ENCODE measurements around the gene C16orf89. TPM values are rescaled to one million over a fixed set of nuclear protein-coding genes. Genes with fewer than 3 reads are reported as not detected.

C16orf89 gene
- polyA plus RNA-seq, 3 donors from 2014 or later = not detected

GRCh38 chr16:5024632-5025031 is 41.1 kb downstream of the C16orf89 start:
- H3K27ac Mint-ChIP-seq = no peak overlapping the region
- H3K4me3 Mint-ChIP-seq = no peak overlapping the region
- H3K36me3 Mint-ChIP-seq = peaks cover 0 to 4% (median 4%) of the 10 kb centered on the region in 3 donors
- no peaks in the 10 kb centered on the region for H3K9me3 Mint-ChIP-seq
- peaks cover 0 to 2% of the 10 kb centered on the region in 2 donors for H3K4me1 Mint-ChIP-seq
- H3K27me3 Mint-ChIP-seq (ENCODE audit: low read depth in 3 of 3) = peaks cover 0 to 6% (median 4%) of the 10 kb centered on the region in 3 donors
- DNase-seq = no peak

GRCh38 chr16:5022521-5022920 is 43.2 kb downstream of the C16orf89 start:
- H3K27me3 Mint-ChIP-seq (ENCODE audit: low read depth in 3 of 3) = peaks cover 0 to 4% (median 4%) of the 10 kb centered on the region in 3 donors
- H3K36me3 Mint-ChIP-seq = no peaks in the 10 kb centered on the region
- H3K4me3 Mint-ChIP-seq = no peak overlapping the region
- no peak overlapping the region for H3K27ac Mint-ChIP-seq
- DNase-seq = no peak
- no peaks in the 10 kb centered on the region for H3K4me1 Mint-ChIP-seq
- H3K9me3 Mint-ChIP-seq = no peaks in the 10 kb centered on the region

DNA sequence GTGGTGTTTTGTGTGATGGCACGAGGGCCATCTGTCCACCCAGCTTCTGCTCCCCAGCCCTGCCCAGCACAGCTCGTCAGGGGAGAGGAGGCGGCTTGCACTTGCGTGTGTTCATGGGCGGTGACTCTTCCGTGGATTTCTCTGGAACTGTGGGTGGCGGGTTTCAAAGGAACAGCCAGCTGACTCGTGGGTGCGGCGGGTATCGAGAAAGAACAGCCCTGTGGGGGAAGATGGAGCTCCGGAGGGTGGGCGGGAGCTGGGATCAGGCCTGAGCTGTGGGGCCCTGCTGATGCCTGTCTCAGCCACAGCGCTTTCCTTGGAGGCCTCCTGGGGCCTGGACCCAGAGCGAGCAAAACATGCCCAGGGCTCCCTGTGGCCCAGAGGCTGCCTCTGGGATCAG is 45.2 kb downstream of the C16orf89 start:
- no peaks in the 10 kb centered on the region for H3K9me3 Mint-ChIP-seq
- no peak overlapping the region for H3K27ac Mint-ChIP-seq
- no peak overlapping the region for H3K4me3 Mint-ChIP-seq

GRCh38 chr16:5019775-5020174 is 46.0 kb downstream of the C16orf89 start:
- Mint-ChIP-seq H3K4me1 (no peaks in the 10 kb centered on the region), H3K27ac (no peak overlapping the region), H3K36me3 (no peaks in the 10 kb centered on the region), H3K4me3 (no peak overlapping the region), H3K27me3 (ENCODE audit: low read depth in 3 of 3) (peaks cover 0 to 12% (median 4%) of the 10 kb centered on the region in 3 donors), H3K9me3 (no peaks in the 10 kb centered on the region)
- no peak for DNase-seq

More for the DNA sequence above, 45.2 kb downstream of the C16orf89 start:
- peaks cover 0 to 8% (median 4%) of the 10 kb centered on the region in 3 donors for H3K27me3 Mint-ChIP-seq (ENCODE audit: low read depth in 3 of 3)
- H3K4me1 Mint-ChIP-seq = no peaks in the 10 kb centered on the region
- DNase-seq = no peak
- H3K36me3 Mint-ChIP-seq = no peaks in the 10 kb centered on the region

DNA sequence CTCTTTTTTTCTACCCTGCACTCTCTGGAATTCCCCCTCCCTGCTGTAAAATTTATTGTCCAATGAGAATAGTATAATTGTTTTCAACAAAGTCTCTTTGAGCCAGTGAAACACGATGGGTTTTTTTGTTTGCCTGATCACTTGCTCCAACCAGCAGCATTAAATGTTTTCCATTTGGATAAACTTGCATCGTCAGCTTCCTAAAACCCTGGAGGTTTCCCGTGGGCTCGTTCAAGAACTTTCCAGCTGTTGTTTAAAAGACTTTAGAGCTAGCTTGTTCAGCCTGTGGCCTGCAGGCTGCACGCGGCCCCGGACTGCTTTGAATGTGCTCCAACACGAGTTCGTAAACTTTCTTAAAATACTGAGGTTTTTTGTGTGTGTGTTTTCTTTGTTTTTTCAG is 47.0 kb downstream of the C16orf89 start:
- H3K4me1 Mint-ChIP-seq = no peaks in the 10 kb centered on the region
- H3K4me3 Mint-ChIP-seq = no peak overlapping the region
- DNase-seq = no peak
- H3K27me3 Mint-ChIP-seq (ENCODE audit: low read depth in 3 of 3) = peaks cover 0 to 13% (median 4%) of the 10 kb centered on the region in 3 donors
- no peaks in the 10 kb centered on the region for H3K36me3 Mint-ChIP-seq
- H3K27ac Mint-ChIP-seq = no peak overlapping the region
- H3K9me3 Mint-ChIP-seq = no peaks in the 10 kb centered on the region

GRCh38 chr16:5017678-5017969 is 48.1 kb downstream of the C16orf89 start:
- Mint-ChIP-seq H3K4me1 (no peaks in the 10 kb centered on the region), H3K27ac (no peak overlapping the region), H3K27me3 (ENCODE audit: low read depth in 3 of 3) (peaks cover 0 to 11% (median 4%) of the 10 kb centered on the region in 3 donors), H3K9me3 (no peaks in the 10 kb centered on the region), H3K4me3 (no peak overlapping the region), H3K36me3 (no peaks in the 10 kb centered on the region)
- no peak for DNase-seq

DNA sequence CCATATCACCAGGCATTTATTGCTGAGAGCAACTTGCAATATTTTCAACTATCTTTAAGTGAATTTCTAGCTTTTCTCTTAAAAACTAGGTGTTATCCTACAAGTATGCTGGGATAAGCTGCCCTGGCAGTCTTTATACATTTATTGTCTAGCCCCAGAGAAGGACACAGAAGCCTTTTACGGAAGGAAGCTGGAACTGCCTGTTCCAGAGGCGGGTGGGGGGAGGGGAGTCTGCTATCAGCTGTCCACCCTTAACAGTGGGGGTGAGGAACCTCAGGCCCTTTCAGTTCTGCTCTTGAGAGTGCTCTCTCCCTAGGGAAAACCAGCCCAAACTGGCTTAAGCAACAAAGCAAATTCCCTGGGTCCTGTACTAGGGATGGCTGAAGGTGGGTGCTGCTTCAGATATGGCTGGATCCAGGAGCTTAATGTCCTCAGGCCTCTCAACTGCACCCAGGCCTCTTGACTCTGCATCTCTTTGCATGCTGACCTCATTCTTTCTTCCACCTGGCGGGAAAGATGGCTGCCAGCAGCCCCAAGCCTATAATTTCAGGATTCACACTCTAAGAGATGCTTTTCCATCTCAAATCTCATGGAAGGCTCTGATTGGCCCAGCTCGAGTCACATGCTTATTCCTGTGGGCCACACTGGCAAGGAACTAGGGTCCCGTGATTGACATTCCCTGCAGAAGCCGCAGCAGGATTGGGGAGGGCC is 48.6 kb downstream of the C16orf89 start:
- DNase-seq = no peak
- no peak overlapping the region for H3K27ac Mint-ChIP-seq
- no peaks in the 10 kb centered on the region for H3K4me1 Mint-ChIP-seq
- H3K9me3 Mint-ChIP-seq = no peaks in the 10 kb centered on the region
- H3K27me3 Mint-ChIP-seq (ENCODE audit: low read depth in 3 of 3) = peaks cover 0 to 11% (median 4%) of the 10 kb centered on the region in 3 donors
- H3K4me3 Mint-ChIP-seq = no peak overlapping the region
- no peaks in the 10 kb centered on the region for H3K36me3 Mint-ChIP-seq

GRCh38 chr16:5015887-5016286 is 49.9 kb downstream of the C16orf89 start:
- H3K9me3 Mint-ChIP-seq = no peaks in the 10 kb centered on the region
- no peaks in the 10 kb centered on the region for H3K4me1 Mint-ChIP-seq
- H3K4me3 Mint-ChIP-seq = no peak overlapping the region
- no peaks in the 10 kb centered on the region for H3K36me3 Mint-ChIP-seq
- H3K27ac Mint-ChIP-seq = no peak overlapping the region
- DNase-seq = no peak
- peaks cover 0 to 11% (median 2%) of the 10 kb centered on the region in 3 donors for H3K27me3 Mint-ChIP-seq (ENCODE audit: low read depth in 3 of 3)

- Mint-ChIP-seq H3K36me3 (no peaks in the 10 kb centered on the region), H3K9me3 (no peaks in the 10 kb centered on the region), H3K27ac (no peak overlapping the region), H3K4me3 (no peak overlapping the region), H3K27me3 (ENCODE audit: low read depth in 3 of 3) (peaks cover 0 to 9% (median 3%) of the 10 kb centered on the region in 3 donors), H3K4me1 (no peaks in the 10 kb centered on the region)
- DNase-seq = no peak
These were observed 50.4 kb downstream of the C16orf89 start for GRCh38 chr16:5015351-5015750.

GRCh38 chr16:5012887-5013286 is 52.9 kb downstream of the C16orf89 start:
- Mint-ChIP-seq H3K27ac (no peak overlapping the region), H3K9me3 (no peaks in the 10 kb centered on the region), H3K4me1 (no peaks in the 10 kb centered on the region), H3K4me3 (no peak overlapping the region), H3K27me3 (ENCODE audit: low read depth in 3 of 3) (peaks cover 0 to 10% (median 9%) of the 10 kb centered on the region in 3 donors), H3K36me3 (no peaks in the 10 kb centered on the region)
- no peak for DNase-seq

DNA sequence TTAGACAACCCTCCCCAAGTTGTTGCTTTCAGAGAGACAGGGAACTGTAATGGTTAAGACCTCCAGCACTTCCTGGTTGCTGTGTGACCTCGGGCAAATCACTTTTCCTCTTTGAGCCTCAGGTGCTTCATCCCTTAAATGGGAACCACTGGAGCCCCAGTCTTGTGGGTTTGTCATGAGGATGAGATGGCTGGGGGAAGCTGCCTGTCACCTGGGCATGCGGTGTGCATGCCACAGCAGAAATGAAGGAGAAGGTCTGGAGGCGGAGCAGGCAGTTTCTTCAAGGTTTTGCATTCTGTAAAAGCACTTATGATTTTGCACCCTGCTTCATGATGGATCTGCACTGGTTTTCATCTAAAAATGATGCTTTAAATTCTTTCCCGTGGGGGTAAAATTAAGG is 54.1 kb downstream of the C16orf89 start:
- no peaks in the 10 kb centered on the region for H3K36me3 Mint-ChIP-seq
- H3K4me3 Mint-ChIP-seq = no peak overlapping the region
- H3K9me3 Mint-ChIP-seq = no peaks in the 10 kb centered on the region
- DNase-seq = no peak
- peaks cover 0 to 9% (median 8%) of the 10 kb centered on the region in 3 donors for H3K27me3 Mint-ChIP-seq (ENCODE audit: low read depth in 3 of 3)
- H3K27ac Mint-ChIP-seq = no peak overlapping the region
- no peaks in the 10 kb centered on the region for H3K4me1 Mint-ChIP-seq

- H3K4me3 Mint-ChIP-seq = no peak overlapping the region
- no peaks in the 10 kb centered on the region for H3K4me1 Mint-ChIP-seq
- H3K27ac Mint-ChIP-seq = no peak overlapping the region
- no peaks in the 10 kb centered on the region for H3K36me3 Mint-ChIP-seq
- peaks cover 0 to 9% (median 7%) of the 10 kb centered on the region in 3 donors for H3K27me3 Mint-ChIP-seq (ENCODE audit: low read depth in 3 of 3)
- H3K9me3 Mint-ChIP-seq = no peaks in the 10 kb centered on the region
- no peak for DNase-seq
These were observed 55.0 kb downstream of the C16orf89 start for GRCh38 chr16:5010576-5011329.

DNA sequence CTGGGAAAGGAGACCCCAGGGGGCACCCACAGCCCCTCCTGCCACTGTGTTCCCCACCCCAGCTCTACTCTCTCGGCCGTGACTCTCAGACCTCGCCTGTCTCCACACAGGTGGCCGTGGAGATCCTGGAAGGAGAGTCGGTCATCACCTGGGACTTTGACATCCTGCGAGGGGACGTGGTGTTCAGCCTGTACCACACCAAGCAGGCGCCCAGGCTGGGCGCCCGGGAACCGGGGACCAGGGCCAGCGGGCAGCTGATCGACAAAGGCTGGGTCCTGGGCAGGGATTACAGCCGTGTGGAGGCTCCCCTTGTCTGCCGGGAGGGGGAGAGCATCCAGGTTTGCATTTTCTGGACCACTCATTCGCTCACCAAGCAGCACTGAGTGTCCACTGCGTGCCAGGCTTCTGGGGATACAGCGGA is 57.4 kb downstream of the C16orf89 start:
- Mint-ChIP-seq H3K27me3 (ENCODE audit: low read depth in 3 of 3) (peaks cover 0 to 9% (median 2%) of the 10 kb centered on the region in 3 donors), H3K27ac (no peak overlapping the region), H3K9me3 (no peaks in the 10 kb centered on the region), H3K4me3 (no peak overlapping the region), H3K4me1 (no peaks in the 10 kb centered on the region), H3K36me3 (no peaks in the 10 kb centered on the region)
- no peak for DNase-seq

- Mint-ChIP-seq H3K36me3 (no peaks in the 10 kb centered on the region), H3K9me3 (no peaks in the 10 kb centered on the region), H3K4me3 (no peak overlapping the region), H3K27me3 (ENCODE audit: low read depth in 3 of 3) (peaks cover 0 to 9% (median 4%) of the 10 kb centered on the region in 3 donors), H3K4me1 (no peaks in the 10 kb centered on the region), H3K27ac (no peak overlapping the region)
- no peak for DNase-seq
These were observed 58.5 kb downstream of the C16orf89 start for GRCh38 chr16:5007256-5007655.
